ENCODE results near the gene CLK2.

CLK2 gene

DNA sequence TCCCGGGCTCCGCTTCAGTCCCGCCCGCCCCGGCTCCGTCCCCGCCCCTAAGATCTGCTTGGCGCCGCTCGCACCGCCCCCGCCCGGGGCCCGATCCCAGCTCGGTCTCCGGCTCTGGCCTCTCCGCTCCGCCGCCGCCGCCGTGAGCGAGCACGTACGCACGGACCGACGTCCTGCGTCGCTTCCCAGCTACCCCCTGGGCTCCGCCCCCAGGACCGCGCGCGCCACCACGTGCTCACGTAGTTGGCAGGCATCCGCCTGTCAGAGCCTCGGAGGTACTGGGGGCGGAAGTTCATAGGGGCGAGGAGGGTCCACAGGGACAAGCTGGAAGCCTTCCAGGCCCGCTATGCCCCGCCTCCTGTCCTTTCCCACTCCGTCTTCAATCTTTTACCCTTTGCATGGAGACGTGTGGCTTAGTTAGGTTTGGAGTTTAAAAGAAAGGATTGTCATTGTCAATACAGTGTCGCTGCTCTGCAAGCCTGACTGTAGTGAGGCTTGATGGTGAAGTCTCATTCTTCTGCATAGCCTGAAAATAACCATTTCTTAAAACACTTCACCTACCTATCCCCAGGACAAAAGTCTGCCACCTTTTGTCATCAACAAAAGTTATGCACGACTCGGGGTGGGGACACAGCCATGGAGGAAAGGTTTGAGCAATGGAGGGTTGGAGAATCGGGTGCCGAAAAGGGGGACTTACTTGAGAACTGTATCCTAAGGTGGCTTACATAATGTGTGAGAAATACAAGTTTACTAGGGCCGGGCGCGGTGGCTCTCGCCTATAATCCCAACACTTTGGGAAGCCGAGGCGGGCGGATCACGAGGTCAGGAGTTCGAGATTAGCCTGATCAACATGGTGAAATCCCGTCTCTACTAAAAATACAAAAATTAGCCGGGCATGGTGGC is at the start of gene CLK2:
Gene CLK2 (minus strand): TSS at position 162 of the 903 bp plus-strand sequence. CDS start 2,527 bp downstream, outside the sequence.
- peak; percentile 88 to 90 for ATAC-seq

GRCh38 chr1:155322571-155322952 is 49.3 kb upstream of the CLK2 start:
- no peak for ATAC-seq

- ATAC-seq: no peak
These were observed 48.6 kb upstream of the CLK2 start for GRCh38 chr1:155321639-155322503.

- peak; percentile 8 to 11 for ATAC-seq
These were observed 47.6 kb upstream of the CLK2 start, which contains the start of gene RUSC1 for GRCh38 chr1:155320661-155321617. RUSC1 (plus strand) TSS chr1:155320894; CDS start chr1:155321774, 880 bp downstream.

- ATAC-seq: no peak
These were observed 46.9 kb upstream of the CLK2 start for GRCh38 chr1:155320252-155320651.

- ATAC-seq: no peak
These were observed 46.2 kb upstream of the CLK2 start for GRCh38 chr1:155319536-155319935.

GRCh38 chr1:155318082-155318481 is 44.8 kb upstream of the CLK2 start:
- ATAC-seq: no peak

DNA sequence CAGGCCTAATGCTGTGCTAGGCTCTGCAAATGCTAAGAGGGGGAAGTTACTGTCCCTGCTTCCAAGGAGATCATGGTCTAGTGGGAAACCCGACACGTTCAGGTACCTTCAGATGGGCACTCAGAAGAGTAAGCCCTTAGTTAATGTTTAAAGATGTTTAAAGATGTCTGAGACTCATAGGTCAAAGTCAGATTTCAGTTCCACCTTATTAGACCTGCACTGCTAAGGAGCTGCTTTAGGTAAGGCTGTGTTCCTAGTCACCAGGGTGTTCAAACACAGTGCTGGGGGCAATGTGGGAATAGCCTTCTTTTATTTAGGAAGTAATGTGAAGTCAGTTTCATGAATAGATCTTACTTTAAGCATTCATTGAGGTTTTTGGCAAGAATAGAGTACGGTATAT is 43.6 kb upstream of the CLK2 start:
- ATAC-seq: no peak

- no peak for ATAC-seq
These were observed 40.0 kb upstream of the CLK2 start for GRCh38 chr1:155313261-155313660.

DNA sequence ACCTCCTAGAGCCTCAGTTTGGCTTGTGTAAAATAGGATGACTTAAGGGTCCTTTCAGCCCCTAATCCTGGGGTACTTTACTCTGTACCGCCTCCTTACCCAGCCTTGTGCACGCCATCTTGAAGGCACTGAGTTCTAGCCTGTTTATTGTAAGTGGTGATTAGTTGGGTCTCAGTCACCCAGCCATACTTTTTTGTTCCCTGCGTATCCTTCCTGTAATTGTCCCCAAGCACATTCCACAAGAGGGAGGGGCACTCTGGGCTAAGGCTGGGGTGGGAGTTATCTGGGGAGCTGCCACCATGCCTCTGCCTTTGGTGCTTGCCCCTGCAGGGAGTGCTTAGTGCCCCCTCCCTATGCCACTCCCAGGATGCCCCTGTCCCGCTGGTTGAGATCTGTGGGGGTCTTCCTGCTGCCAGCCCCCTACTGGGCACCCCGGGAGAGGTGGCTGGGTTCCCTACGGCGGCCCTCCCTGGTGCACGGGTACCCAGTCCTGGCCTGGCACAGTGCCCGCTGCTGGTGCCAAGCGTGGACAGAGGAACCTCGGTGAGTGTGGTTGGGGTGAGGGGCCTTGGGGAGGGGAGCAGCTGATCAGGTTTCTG is 36.2 kb upstream of the CLK2 start:
- ATAC-seq: no peak

DNA sequence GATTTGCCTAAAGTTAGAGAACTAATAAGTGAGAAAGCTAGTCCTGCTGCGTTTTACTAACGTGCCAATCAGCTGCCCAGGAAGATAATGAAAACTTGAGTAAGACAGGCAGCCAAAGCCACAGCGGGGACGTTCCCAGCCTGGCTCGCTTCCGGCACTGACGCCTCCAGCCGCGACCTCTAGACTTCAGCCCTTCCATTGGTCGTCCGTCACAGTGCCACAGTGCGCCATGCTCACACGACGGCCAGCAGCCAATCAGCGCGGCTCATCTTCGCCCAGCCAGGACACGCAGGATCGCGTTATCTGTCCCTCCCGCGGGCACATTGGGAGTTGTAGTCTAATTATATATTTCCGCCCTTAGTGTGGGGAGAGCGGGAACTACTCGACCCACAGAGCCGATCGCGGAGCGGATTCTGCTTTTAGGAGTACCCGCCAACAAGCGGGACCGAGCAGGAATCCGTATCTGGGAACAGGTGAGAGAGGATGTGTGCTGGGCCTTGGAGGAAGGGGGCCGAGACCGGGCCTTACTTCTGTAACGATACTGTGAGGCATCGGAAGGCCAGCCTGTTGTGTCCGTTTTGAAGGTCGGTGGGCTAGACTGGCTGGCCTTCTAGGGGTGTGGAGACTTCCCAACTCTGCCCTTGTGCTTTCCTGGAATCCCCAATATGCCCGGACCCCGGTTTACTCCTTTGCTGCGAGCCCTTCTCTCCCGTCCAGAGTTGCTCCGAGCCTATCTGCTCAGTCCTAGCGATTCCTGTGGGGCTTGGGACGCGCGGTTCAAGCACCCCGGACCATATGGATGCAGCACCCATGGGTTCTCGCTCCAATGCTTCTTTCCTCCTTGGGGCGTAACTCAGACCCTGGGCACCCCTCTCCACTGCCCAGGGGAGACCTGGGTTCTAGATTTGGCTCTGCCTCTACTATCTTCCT is 35.5 kb upstream of the CLK2 start, which contains the start of gene FDPS:
Gene FDPS (plus strand): TSS at position 374 of the 930 bp plus-strand sequence. CDS start 924 bp downstream, outside the sequence.
- peak; percentile 99 for ATAC-seq

GRCh38 chr1:155307247-155307740 is 34.0 kb upstream of the CLK2 start:
- ATAC-seq: no peak

- ATAC-seq: no peak
These were observed 32.6 kb upstream of the CLK2 start for GRCh38 chr1:155305881-155306391.

GRCh38 chr1:155304558-155305063 is 31.3 kb upstream of the CLK2 start:
- ATAC-seq: no peak

GRCh38 chr1:155301342-155301841 is 28.1 kb upstream of the CLK2 start, which contains the start of gene PKLR:
PKLR (minus strand) TSS chr1:155301438; CDS start chr1:155301395, 43 bp downstream.
- ATAC-seq: no peak

DNA sequence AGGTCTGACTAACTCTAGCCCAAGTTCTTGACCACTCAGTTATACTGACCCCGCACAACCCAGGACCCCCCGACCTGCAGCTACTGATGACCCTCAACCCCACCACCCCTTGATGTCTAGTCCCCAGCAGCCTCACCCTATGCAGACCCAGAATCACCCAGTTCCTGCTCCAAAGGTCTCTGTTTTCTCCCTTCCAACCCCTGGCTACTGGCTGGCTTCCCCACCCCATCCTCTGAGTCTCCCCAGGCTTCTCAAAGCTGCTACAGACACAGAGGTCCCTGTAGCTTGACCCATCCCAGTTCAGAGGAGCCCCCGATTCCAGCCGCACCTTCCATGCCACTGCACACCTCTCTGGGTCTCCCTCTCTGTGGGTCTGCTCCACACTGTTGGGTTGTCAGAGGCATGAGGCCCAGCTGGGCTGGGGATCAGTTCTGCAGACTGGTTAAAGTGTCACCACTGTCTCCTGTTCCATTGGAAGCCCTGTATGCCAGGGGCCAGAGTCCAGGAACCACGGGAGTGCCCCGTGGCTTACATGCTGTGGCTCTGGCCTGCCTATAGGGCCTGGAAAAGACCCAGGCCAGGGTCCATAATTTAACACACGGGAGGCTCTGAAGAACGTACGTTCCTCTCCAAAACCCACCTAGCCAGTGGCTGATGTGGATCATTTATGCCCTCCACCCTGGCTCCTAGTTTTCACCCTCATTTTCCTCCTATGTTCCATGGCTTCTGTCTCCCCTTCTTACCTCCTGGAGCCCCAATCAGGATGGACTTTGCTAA is 27.4 kb upstream of the CLK2 start:
- ATAC-seq: no peak

GRCh38 chr1:155300024-155300423 is 26.7 kb upstream of the CLK2 start:
- no peak for ATAC-seq

- no peak for ATAC-seq
These were observed 24.1 kb upstream of the CLK2 start for GRCh38 chr1:155297384-155297783.

GRCh38 chr1:155296661-155297060 is 23.4 kb upstream of the CLK2 start:
- ATAC-seq: no peak

Measured in activated CD4-positive, CD25-positive, alpha-beta regulatory T cell treated with anti-CD3 and anti-CD28 coated beads, Interleukin-2, amount 50 U/mL, for 24 hours (primary cell).